Measurements from ENCODE around the gene CAMK1D.
"Not testable (repeated sequence)": the region's sequence is repeated elsewhere in the genome, so short reads cannot be mapped to it uniquely, and the experiment has no call there.

CAMK1D gene

GRCh38 chr10:12431151-12432101, 82.1 kb downstream of the CAMK1D start:
- no peak for DNase-seq

DNA sequence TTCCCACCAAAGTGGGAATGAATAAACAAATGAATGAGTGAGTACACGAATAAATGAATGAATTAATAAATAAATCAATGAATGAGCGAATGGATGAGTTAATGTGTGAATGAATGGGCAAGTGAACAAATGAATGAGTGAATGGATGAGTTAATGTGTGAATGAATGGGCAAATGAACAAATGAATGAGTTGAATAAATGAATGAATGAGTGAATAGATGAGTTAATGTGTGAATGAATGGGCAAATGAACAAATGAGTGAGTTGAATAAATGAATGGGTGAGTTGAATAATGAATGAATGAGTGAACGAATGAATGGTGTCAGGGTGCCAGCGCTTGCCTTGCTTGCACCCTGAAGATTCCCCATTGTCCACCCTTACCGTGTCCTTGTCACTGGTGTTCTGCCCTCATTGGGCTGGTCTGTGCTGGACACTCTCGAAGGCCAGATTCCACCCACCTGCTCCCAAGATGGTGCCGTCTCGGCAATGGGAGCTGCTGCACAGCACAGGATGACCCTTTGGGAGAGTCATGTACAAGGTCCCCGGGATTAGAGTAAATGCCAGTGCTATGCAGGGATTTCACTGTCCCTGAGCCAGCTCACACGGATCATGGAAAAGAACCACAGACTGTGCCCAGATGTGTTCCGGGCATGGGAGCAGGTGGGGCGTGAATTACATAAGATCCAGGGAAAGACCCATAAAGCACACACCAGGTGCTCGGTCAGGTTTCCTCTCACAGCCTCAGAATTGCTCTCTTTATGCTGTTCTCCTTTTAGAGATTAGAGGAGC, 83.2 kb downstream of the CAMK1D start:
- no peak for DNase-seq

DNA sequence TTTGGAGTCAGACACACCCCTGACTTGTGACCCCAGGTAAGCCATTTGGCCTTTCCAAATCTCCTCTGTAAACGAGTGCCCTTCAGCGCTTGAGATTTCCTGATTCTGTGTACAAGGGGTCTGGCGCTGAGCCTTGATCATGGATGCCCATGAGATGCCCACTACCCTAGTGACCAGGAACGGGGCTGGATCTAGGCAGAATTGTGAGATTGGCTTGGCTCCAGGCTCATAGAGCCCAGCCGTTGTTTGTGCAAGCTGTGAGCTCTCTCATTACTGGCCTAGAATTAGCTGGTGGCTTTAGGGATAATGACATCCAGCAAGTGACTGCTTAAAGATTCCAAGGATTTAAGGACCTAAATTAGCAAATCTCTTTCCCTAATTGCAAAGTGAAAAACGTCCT, 84.9 kb downstream of the CAMK1D start:
- no peak for DNase-seq

DNA sequence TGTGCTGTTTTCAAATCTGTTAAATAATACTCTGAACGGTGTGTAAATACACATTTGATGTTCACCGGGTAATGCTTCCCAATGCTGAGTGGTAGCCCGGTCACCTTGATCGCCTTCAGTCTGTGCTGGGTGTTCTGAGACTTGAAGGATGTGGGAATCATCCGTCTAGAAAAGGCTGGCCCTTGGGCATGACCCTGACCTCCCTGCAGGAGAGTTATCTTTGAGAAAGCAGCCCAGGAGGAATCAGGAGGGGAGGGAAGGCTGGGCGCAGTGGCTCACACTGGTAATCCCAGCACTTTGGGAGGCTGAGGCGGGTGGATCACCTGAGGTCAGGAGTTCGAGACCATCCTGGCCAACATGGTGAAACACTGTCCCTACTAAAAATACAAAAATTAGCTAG, 85.3 kb downstream of the CAMK1D start:
- DNase-seq, result not testable (repeated sequence)

GRCh38 chr10:12435348-12435747, 86.0 kb downstream of the CAMK1D start:
- DNase-seq, result no peak

DNA sequence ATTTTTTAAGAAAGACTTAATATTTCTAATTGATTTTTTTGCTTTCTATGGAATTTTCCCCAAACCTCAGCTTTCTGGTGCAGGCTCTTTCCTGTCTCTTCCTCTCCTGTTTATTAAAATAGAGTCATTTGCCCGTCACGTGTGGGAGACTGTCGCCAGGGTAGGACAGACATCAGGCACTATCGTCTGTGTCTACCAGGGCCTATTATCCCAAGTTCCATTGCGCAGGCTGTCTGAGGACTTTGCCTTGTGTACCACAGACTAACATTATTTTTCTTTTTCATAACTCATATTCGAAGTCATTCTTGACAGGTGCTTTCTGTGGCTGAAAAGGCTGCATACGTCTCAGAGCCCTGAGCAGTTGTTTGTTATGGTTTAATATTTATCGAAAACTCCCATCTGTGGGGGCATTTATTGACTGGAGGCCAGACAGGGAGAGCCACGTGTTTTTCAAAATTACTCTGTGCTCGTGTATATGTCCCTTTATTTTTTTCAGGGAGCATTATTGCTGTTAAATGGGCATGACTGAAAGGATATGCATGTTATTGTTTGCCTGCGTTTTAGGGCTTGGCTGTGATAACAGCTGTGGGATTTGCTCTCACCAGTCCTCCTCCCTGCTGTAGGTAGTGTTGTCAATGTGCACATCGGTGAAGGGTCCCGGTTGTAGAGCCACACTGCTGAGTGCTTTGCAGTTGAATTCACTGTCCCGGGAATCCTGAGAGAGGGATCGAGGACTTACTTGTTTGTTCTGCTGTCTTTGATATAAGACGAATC, 89.8 kb downstream of the CAMK1D start:
- DNase-seq, result no peak

- not testable (repeated sequence) for DNase-seq
Observed at GRCh38 chr10:12439767-12440166, 90.4 kb downstream of the CAMK1D start.

- no peak for DNase-seq
Observed at GRCh38 chr10:12443026-12443425, 93.7 kb downstream of the CAMK1D start.

- no peak for DNase-seq
Observed at GRCh38 chr10:12444981-12445700, 95.8 kb downstream of the CAMK1D start.

DNA sequence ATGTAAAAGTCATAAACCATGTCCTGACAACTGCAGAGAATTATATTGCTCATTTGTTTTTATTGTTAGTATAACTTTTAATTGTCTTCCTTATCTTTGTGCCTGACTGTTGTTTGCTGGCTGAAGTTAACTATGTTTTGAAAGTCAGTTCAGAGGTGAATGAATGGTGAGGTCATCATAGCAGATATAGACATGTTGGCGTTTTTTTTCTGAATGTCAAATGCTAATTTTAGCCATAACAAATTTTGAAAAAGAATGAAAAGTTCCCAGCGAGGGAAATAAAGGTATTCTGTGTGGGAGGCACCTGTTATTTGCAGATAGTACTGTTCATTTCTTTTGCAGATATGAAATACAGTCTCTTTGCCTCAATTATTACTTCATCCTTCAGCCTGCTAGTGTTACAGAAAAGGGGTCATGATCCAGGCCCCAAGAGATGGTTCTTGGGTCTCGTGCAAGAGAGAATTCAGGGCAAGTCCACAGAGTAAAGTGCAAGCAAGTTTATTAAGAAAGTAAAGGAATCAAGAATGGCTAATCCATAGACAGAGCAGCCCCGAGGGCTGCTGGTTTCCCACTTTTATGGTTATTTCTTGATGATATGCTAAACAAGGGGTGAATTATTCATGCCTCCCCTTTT, 96.5 kb downstream of the CAMK1D start:
- DNase-seq, result no peak

DNA sequence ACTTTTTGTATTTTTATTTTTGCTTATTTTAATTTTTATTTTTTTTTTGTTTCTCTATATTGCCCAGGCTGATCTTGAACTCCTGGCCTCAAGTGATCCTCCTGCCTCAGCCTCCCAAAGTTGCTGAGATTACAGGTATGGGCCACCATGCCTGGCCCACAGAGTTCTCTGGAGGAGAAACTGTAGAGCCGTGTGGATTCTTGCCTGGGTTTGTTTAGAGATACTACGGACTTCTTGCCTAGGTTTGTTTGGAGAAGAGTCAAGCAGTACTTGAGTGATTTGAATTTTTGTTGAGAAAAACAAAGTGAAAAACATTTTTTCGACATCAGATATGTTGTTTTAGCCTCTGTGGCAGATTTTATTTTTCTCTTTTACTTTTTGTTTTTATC, 99.0 kb downstream of the CAMK1D start:
- no peak for DNase-seq

- DNase-seq, result peak; percentile 78
Observed at GRCh38 chr10:12448729-12449391, 99.5 kb downstream of the CAMK1D start.

- DNase-seq, result no peak
Observed at GRCh38 chr10:12455318-12455717, 106.0 kb downstream of the CAMK1D start.

DNA sequence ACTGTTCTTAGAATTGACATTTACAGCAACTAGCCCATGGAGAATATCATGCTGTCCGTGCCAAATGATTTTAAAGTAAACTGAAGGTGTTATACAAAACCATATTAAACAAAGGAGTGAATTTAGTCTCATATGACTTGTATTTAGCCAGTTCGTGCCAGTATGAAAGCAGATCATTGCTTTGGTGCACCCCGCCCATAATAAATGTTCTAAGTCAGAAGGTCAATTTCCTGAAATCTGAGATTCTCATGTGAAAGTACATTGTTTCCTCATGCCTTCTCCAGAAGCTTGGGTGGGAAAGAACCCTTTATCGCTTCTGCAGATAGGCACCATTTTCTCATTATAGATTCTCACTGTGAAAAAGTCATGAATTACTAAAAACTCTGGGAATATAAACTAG, 106.4 kb downstream of the CAMK1D start:
- DNase-seq, result no peak

GRCh38 chr10:12459340-12459739, 110.0 kb downstream of the CAMK1D start:
- DNase-seq, result no peak

GRCh38 chr10:12459762-12460161, 110.4 kb downstream of the CAMK1D start:
- no peak for DNase-seq

- no peak for DNase-seq
Observed at GRCh38 chr10:12463459-12463838, 114.1 kb downstream of the CAMK1D start.

DNA sequence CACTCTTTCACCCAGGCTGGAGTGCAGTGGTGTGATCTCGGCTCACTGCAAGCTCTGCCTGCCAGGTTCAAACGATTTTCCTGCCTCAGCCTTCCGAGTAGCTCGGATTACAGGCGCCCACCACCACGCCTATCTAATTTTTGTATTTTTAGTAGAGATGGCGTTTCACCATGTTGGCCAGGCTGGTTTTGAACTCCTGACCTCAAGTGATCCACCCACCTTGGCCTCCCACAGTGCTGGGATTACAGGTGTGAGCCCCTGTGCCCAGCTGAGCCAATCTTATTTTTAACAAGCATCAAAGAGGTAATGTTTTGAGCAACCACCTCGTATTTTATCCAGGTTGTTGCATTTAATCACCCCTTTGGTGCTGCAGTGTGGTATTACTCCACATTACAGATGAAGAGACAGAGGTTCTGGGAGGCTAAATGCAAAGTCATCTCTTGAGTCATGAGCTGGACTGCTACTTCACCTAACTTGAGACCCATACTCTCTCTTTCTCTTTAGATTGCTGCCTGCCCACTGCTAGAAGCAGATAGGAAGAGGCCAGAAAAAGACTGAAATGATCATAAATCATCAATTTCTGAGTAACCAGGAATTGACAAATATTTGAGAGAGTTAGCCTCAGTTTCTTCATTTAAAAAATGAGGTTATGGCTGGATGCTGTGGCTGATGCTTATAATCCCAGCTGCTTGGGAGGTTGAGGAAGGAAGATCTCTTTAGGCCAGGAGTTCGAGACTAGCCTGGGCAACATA, 116.2 kb downstream of the CAMK1D start:
- no peak for DNase-seq

DNA sequence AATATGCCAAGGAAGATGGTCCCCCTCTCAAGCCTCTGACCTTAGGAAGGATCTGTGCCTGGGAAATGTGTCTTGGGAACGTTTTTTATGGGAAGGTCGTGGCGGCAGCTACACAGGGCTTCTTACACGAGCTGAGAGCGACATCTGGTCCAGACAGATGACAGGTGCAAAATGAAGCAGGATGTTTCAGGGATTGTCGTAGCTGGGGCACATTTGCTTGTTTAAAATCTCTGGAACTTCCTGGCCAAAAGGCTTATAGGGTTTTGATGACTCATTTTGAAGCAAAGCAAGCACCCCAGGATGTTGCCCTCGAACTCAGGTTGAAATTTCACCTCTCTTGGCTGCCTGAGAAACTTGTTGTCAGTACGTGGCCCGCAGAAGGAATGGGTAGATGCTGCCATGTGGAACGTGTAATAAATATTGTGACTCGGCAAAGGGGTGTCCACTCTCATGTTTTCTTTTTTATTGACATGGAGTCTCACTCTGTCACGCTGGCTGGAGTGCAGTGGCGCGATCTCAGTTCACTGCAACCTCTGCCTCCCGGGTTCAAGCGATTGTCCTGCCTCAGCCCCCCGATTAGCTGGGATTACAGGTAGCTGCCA, 117.5 kb downstream of the CAMK1D start:
- no peak for DNase-seq

DNA sequence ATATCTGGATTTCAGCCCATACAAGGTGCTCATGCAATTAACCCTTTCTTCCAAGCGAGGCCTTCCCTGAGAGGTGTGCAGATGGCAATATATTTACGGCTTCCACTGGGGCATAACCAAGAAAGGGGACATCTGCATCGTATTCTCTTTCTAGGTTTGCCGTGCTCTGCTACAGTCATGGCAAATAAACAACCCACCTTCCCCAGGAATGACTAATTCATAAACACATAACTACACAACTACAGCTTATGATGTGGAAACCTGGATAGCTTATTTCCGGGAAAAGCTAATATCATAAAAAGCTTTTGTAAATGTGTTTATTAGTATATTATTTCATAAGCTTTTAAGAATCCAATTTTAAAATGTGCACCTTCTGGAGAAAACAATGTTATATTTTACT, 120.0 kb downstream of the CAMK1D start:
- DNase-seq, result no peak

Measured in CD4-positive, alpha-beta T cell treated with Interleukin-17A for 4 hours (primary cell).